Endometrial microvascular endothelial cells (primary cell): ENCODE measurements around the gene TLE6. TPM values are rescaled to one million over a fixed set of nuclear protein-coding genes. Genes with fewer than 3 reads are reported as not detected.
"Not testable (repeated sequence)": the region's sequence is repeated elsewhere in the genome, so short reads cannot be mapped to it uniquely, and the experiment has no call there.

ENCODE experiments used
- in situ Hi-C: cut with HindIII; loops from 2 replicates; pipeline ENCODE4 v1.10.0; 2017; ENCODE audit warnings: low sequenced_read_pairs, low pct_unique_long_range_greater_than_20kb; ENCODE audit errors: inconsistent ontology term
- total RNA-seq: library from RNA; depleted of rRNA; stranded (reverse); fragments of >200 nt; gene quantifications from one replicate; pipeline ENCODE4 v1.2.3, GENCODE V29; 2015; ENCODE audit errors: inconsistent ontology term

TLE6 gene
- total RNA-seq, 1 donor from 2014 or later = 0.09 TPM

DNA sequence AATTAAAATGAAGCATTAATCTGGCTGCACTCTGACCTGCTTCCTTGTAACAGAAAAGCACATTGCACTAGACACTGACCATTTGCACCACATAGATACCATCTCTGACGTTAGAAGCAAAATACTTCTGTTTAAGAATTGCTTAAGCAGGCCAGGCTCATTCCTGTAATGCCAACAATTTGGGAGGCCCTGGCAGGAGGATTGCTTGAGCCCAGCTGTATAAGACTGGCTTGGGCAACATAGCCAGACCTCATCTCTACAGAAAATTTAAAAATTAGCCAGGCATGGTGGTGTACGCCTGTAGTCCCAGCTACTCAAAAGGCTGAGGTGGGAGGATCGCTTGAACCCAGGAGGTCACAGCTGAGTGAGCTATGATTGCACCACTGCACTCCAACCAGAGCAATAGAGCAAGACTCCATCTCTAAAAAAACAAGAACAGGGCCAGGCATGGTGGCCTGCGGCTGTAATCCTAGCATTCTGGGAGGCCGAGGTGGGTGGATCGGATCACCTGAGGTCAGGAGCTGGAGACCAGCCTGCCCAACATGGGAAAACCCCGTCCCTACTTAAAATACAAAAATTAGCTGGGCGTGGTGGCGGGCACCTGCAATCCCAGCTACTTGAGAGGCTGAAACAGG lies 7.0 kb upstream of the TLE6 start:
- in situ Hi-C loops = no loop called here

DNA sequence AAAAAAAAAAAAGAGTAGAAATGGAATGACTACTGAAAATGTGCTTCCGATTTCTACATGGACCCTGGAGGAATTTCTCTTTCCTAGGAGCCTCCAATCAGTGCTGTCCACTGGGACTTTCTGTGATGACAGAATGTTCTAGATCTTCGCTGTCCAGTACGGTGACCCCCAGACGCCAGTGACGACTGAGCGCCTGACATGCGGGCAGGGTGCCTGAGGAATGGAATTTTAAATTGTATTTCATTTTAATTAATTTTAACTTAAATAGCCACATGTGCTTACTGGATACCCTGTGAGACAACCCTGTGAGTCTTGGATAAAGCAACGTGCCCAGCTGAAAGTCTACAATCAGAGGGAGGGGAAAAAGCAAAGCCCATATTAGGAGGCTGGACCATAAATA lies 4.1 kb upstream of the TLE6 start:
- in situ Hi-C loops = no loop called here

DNA sequence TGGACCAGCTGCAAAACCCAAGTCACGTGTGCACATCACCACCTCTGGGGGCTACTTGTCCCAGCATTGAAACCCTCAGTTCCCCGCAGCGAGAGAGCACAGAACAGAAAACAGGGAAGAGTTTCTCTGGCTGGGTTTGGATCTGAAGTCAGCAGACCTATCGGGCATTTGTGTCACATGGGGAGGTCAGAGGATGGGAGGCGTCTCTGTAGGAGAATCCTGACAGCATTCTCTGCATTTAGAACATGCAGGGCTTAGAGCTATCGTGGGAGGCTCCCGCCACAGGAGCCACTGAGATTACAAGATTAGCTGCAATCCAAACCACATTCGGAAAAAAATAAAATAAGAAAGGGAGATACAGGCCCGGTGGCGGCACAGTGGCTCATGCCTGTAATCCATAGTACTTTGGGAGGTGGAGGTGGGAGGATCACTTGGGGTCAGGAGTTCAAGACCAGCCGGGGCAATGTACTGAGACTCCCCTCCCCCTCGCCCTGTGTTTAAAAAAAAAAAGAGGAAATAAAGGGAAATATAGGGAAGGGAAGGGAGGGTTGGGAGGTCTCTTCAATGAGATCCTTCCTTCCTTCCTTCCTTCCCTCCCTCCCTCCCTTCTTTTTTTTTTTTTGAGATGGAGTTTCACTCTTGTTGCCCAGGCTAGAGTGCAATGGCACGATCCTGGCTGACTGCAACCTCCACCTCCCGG lies 2.9 kb upstream of the TLE6 start:
- in situ Hi-C loops = no loop called here

DNA sequence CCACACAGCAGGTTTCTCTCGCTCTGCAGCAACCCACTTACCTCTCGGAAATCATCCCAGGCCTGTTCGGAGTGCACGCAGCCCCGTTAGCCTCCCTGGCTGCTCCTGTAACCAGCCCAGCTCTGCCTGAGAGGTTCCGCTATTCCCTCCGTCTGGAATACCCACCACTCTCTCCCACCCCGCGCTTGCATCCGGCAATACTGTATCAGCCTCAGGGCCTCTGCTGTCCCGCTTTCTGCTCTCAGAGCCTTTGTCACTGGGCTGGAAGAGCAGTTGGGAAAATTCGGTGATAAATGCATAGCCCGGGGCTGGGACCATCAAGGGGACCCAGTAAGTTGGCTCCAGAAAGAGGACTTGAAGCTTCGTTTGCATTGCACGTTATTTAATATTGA lies 759 bp upstream of the TLE6 start:
- in situ Hi-C loops = no loop called here

DNA sequence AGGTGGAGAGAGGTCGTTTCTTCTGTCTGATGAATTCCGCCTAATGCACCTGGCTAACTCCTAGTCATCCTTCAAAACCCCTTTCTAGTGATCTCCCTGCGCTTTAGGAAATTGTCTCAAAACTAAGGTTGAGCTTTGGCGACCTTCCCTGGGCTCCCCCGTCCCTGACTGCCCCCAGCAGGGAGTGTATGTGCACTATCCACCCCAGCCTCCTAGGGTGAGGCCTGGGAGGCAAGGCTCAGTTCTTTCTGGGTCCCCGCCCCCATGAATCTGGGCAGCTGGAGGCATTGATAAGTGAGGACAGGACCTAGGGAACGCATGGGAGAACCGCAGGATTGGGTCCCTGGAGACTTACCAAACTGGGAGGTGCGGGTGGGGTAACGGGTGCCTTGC lies 378 bp downstream of the TLE6 start:
- in situ Hi-C loops = no loop called here

DNA sequence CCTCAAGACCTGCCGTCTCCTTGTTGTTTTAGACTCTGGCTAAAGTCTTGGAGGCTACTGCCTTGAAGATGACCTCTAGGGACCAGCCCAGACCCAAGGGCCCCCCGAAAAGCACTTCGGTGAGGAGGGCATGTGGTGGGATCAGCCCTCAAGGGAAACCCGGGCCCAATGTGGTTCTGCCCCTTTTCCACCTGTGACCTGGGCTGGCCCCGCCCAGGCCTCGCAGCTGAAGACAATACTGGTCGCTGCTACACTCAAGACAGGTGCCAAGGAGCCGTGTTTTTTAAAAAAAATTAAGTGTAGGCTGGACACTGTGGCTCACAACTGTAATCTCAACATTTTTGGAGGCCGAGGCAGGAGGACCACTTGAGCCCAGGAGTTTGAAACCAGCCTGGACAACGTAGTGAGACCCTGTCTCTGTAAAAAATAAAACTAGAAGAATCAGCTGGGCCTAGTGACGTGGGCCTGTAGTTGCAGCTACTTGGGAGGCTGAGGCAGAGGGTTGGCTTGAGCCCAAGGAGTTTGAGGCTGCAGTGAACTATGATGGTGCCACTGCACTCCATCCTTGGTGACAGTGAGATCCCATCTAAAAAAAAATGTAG lies 903 bp downstream of the TLE6 start:
- in situ Hi-C loops = no loop called here

DNA sequence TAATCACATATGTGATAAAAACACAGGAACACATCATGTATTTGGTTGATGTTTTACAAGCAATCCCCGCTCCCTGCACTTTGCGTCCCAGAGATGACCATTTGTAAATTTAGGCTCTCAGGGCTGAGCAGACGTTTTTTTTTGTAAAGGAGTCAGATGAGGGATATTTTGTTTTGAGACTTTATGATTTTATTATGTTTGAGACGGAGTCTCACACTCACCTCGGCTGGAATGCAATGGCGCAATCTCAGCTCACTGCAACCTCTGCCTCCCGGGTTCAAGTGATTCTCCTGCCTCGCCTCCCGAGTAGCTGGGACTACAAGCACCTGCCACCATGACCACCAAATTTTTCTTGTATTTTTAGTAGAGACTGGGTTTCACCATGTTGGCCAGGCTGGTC lies 1.4 kb downstream of the TLE6 start:
- in situ Hi-C loops = no loop called here

DNA sequence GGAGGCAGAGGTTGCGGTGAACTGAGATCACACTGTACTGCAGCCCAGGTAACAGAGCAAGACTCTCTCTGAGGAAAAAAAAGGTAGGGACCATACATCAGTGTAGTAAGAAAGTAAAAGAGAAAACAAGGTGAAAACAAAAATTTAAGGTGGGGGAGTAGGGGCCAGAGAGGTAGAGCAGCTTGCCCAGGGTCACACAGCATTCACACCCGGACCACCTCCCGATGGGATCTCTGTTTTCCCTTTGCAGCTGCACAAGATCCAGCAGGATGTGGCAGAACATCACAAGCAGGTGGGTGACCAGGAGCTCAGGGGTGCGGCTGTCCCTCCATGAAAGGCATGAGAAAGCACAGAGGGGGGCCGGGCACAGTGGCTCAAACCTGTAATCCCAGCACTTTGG lies 4.5 kb downstream of the TLE6 start:
- in situ Hi-C loops = no loop called here

DNA sequence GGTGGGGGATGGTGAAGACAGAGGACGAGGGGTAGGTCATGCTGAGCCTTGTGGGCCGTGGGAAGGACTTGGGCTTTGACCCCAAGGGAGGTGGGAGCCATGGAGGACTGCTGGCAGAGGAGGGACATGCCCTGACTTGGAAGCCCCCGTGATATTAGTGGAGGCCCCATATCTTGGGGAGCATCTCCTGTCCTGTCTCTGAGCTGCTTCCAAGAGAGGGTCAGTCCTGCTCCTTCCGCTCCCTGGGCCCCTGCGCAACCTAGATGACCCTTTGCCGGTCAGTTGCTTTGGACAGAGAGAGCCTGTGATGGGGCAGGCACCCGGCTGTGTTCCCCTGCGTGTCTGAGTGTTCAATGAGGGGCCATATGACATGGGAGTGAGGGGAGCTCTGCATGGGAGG lies 5.2 kb downstream of the TLE6 start:
- in situ Hi-C loops = no loop called here

DNA sequence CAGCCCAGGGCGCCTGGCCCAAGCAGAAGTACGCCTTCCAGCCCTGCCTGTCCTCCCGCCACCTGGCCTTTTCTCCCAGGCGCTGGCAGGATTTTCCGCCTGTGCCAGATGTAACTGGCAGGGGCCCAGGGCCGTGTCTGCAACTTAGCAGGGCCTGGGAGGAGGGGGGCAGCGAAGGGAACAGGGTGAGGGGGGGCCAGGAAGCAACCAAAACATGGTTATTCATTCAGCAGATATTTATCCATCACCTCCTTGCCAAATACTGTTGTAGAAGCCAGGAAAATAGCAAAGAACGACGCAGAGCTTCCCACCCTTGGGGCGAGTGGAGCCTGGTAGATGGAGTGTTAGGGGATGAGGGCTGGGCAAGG lies 5.6 kb downstream of the TLE6 start:
- in situ Hi-C loops = no loop called here

DNA sequence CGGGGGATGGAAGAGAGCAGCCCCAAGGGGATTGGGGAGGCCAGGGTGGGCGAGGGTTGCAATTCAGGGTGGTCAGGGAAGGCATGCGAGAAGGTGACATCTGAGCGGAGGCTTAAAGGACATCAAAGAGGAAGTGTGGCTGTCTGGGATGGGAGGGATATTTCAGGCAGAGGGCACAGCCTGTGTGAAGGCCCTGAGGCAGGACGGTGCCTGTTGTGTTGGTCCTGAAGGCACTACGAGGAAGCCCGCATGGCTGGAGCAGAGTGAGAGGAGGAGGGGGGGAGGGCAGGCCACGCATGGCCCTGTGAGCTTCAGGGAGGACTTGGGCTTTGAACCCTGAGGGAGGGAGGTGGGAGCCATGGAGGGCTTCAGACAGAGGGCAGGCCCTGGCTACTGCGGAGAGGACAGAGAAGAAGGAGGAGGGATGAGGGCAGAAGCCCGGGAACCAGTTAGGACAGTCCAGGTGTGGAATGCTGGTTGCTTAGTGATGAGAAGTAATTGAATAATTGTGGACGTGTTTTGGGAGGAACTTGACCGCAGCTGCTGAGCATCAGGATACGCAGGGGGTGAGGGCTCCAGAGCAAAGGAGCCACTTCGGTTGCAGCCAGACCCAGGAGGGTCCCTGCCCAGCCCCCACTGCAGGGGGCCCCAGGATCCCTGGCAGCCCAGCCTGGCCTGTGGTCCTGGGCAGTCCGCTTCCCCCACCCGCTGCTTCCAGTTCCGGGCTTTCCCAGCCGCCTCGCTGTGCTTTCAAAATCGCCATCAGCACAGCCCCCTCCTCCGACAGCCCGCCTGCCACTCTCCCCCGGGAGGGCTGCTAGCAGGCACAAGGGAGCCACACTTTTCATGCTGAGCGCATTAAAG lies 6.2 kb downstream of the TLE6 start:
- in situ Hi-C loops = no loop called here

DNA sequence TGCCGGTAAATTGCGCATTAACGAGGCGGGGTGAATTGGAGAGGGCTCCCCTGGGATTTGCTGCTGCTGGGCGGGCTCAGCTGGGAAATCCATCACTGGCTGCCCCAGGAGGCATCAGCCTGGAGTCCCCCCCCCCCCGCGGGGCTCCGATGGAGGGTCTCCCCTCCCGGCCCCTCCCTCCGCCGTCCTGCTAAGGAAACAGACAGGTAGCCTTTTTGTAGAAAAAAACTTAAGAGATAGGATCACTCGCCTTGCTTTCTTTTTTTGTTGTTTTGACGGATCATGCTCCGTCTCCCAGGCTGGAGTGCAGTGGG lies 6.8 kb downstream of the TLE6 start:
- in situ Hi-C loops = no loop called here

DNA sequence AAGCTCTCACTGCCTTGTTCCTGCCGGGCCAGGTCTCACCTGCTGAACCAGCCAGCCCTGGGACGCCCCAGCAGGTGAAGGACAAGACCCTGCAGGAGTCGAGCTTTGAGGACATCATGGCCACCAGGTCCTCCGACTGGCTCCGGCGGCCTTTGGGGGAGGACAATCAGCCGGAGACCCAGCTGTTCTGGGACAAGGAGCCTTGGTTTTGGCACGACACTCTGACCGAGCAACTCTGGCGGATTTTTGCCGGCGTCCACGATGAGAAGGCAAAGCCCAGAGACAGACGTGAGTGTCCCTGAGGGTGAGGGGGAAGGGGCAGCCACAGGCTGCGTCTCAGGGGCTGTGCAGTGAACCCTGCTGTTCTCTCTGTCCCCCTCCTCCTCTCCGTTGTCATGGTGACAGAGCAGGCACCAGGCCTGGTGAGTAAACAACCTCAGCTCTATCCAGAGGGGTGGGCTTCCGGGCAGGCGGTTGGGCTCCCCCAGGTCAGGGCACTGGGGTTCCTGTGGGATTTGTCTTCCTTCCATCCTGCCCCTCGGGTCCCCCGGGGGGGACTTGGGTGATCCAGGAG lies 9.7 kb downstream of the TLE6 start:
- in situ Hi-C loops = no loop called here

DNA sequence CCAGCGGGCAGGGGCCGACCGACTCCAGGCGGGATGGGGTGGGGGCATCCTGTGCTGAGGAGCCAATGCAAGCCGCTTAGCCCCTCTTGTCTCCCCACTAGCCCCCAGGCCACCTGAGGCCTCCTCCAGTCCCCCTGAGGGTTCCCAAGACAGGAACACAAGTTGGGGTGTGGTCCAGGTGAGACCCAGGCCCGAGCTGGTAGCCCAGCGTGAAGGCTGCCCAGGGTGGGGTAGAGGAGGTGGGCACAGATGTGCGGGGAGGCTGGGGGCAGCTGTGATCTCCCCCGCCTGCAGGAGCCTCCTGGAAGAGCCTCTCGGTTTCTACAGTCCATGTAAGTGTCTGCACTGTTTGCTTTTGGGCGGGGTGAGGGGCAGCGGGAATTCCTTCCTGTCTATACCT lies 10.4 kb downstream of the TLE6 start:
- in situ Hi-C loops = no loop called here

DNA sequence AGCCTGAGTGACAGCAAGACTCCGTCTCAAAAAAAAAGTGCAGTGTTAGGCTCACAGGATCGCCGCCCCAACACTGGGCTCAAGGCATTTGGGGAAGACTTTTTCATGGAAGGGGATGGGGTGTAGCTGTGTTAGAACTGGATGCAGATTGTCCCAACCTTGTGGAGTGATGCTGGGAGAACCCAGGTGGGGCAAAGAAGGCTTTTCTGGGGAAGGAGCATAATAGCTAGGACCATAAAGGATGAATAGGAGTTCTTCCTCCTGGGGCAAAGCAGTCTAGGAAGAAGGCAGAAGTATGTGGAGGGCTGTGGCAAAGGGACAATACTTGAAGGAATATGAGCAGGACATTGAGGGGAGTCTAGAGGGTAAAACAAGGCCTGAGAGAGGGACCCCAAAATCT lies 11.2 kb downstream of the TLE6 start:
- in situ Hi-C loops = no loop called here

DNA sequence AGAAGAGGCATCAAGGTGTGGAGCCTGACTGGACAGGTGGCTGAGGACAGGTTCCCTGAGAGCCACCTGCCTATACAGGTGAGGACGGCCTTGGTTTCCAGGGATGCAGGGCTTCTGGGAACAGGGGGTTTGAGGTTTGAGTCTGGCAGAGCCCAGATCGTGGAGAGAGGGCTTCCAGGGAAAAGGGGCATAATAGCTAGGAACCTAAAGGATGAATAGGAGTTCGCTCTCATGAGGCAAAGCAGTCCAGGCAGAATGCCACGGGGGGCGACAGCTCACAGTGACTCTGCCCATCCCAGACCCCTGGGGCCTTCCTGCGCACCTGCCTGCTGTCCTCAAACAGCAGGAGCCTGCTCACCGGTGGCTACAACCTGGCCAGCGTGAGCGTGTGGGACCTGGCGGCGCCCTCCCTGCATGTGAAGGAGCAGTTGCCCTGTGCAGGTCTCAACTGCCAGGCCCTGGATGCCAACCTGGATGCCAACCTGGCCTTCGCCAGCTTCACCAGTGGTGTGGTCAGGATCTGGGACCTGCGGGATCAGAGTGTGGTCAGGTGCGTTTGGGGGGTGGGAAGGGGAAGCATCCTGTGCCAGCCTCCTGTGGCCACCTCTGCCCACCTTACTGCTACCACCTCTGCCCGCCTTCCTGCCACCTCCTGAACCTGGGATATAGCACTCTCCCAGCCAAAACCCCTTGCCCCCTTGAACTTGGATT lies 12.0 kb downstream of the TLE6 start:
- in situ Hi-C loops = no loop called here

DNA sequence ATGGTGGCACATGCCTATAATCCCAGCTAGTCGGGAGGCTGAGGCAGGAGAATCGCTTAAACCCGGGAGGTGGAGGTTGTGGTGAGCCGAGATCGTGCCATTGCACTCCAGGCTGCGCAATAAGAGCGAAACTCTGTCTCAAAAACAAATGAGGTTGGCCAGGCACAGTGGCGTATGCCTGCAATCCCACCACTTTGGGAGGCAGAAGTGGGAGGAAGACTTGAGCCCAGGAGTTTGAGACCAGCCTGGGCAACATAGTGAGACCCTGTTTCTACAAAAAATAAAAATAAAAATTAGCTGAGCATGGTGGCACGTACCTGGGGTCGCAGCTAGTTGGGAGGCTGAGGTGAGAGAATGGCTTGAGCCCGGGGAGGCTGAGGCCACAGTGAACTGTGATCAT lies 15.0 kb downstream of the TLE6 start:
- in situ Hi-C loops = not testable (repeated sequence)

DNA sequence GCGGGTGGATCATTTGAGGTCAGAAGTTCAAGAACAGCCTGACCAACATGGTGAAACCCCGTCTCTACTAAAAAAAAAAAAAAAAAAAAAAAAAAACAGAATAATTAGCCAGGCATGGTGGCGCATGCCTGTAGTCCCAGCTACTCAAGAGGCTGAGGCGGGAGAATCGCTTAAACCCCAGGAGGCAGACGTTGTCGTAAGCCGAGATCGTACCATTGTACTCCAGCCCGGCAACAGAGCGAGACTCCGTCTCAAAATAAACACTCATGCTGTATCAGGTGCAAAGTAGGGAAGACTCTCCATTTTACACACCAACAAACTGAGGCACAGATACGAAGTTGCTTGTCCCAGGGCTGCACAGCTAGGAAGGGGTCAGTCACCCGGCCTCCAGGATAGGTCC lies 15.6 kb downstream of the TLE6 start:
- in situ Hi-C loops = no loop called here

DNA sequence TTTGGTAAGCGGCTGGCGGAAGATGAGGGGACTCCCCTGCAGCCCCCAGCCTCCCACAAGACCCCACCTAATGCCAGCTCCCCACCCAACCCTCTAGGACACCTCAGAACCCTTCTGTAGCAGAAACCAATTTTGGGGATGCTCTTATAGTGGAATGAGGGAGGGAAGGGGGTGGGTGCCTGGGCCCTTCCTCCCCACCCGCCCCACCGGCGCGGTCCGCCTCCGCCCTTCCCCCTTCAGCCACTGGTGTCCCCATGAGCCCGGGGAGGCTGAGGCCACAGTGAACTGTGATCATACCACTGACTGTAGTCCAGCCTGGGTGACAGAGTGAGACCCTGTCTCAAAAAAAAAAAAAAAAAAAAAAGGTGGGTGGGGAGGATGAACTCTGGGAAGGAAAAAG lies 16.2 kb downstream of the TLE6 start:
- in situ Hi-C loops = no loop called here
